Activated naive CD4-positive, alpha-beta T cell treated with anti-CD3 and anti-CD28 coated beads, Interleukin-2, amount 10 ng/mL, durations not matched to agents 7 days and 5 days (primary cell): ENCODE data around the gene ZNF367.

ENCODE experiments used
- CTCF ChIA-PET: fragments of 350-600 bp; sonication (Branson Sonifier 250); formaldehyde crosslinking; loops from one replicate; lab custom pipeline; 2021; ENCODE audit warnings: antibody characterized with exemption; lab: Charles Lee
- DNase-seq: peaks from one replicate; pipeline ENCODE4 v3.0.0-alpha.2; 2020
- H3K27ac Mint-ChIP-seq: one replicate; pipeline ENCODE4 v1.8.0; 2021; ENCODE audit warnings: mild to moderate bottlenecking, moderate library complexity, mixed read lengths
- H3K27me3 Mint-ChIP-seq: one replicate; pipeline ENCODE4 v1.8.0; 2021; ENCODE audit warnings: mild to moderate bottlenecking, mixed read lengths
- H3K36me3 Mint-ChIP-seq: one replicate; pipeline ENCODE4 v1.8.0; 2021; ENCODE audit warnings: mixed read lengths
- H3K4me1 Mint-ChIP-seq: one replicate; pipeline ENCODE4 v1.8.0; 2021; ENCODE audit warnings: mixed read lengths
- H3K4me3 Mint-ChIP-seq: one replicate; pipeline ENCODE4 v1.8.0; 2021; ENCODE audit warnings: mild to moderate bottlenecking, moderate library complexity, mixed read lengths
- H3K9me3 Mint-ChIP-seq: one replicate; pipeline ENCODE4 v1.8.0; 2021; ENCODE audit warnings: mixed read lengths

The ZNF367 gene

GRCh38 chr9:96399325-96399633 lies 18.9 kb downstream of the ZNF367 start:
- H3K4me3 Mint-ChIP-seq: peak overlapping the region; percentile 37
- H3K36me3 Mint-ChIP-seq: peaks cover 50% of the 10 kb centered on the region
- H3K27me3 Mint-ChIP-seq: no peaks in the 10 kb centered on the region
- H3K4me1 Mint-ChIP-seq: peaks cover 53% of the 10 kb centered on the region
- CTCF ChIA-PET: no interaction called here
- peak overlapping the region; percentile 95 for H3K27ac Mint-ChIP-seq
- DNase-seq: no peak
- H3K9me3 Mint-ChIP-seq: peaks cover 13% of the 10 kb centered on the region

GRCh38 chr9:96398582-96399324 lies 19.4 kb downstream of the ZNF367 start:
- H3K4me3 Mint-ChIP-seq: peak overlapping the region; percentile 52
- peaks cover 51% of the 10 kb centered on the region for H3K36me3 Mint-ChIP-seq
- peaks cover 13% of the 10 kb centered on the region for H3K9me3 Mint-ChIP-seq
- CTCF ChIA-PET: no interaction called here
- no peaks in the 10 kb centered on the region for H3K27me3 Mint-ChIP-seq
- DNase-seq: peak; percentile 50
- peak overlapping the region; percentile 95 for H3K27ac Mint-ChIP-seq
- peaks cover 52% of the 10 kb centered on the region for H3K4me1 Mint-ChIP-seq

- DNase-seq: no peak
- Mint-ChIP-seq H3K4me1 (peaks cover 46% of the 10 kb centered on the region), H3K36me3 (peaks cover 57% of the 10 kb centered on the region), H3K9me3 (peaks cover 12% of the 10 kb centered on the region), H3K4me3 (no peak overlapping the region), H3K27ac (no peak overlapping the region), H3K27me3 (no peaks in the 10 kb centered on the region)
- CTCF ChIA-PET: no interaction called here
These were observed 22.2 kb downstream of the ZNF367 start for GRCh38 chr9:96395964-96396363.

GRCh38 chr9:96394832-96395496 lies 23.2 kb downstream of the ZNF367 start:
- DNase-seq: no peak
- Mint-ChIP-seq H3K27ac (no peak overlapping the region), H3K27me3 (no peaks in the 10 kb centered on the region), H3K4me3 (no peak overlapping the region), H3K4me1 (peaks cover 43% of the 10 kb centered on the region), H3K9me3 (peaks cover 4% of the 10 kb centered on the region), H3K36me3 (peaks cover 57% of the 10 kb centered on the region)
- CTCF ChIA-PET: no interaction called here

- Mint-ChIP-seq H3K9me3 (no peaks in the 10 kb centered on the region), H3K27ac (peak overlapping the region; percentile 60), H3K4me1 (peaks cover 21% of the 10 kb centered on the region), H3K36me3 (peaks cover 60% of the 10 kb centered on the region), H3K27me3 (no peaks in the 10 kb centered on the region), H3K4me3 (no peak overlapping the region)
- CTCF ChIA-PET: no interaction called here
- DNase-seq: no peak
These were observed 25.9 kb downstream of the ZNF367 start for GRCh38 chr9:96392263-96392662.

- H3K36me3 Mint-ChIP-seq: peaks cover 65% of the 10 kb centered on the region
- no peak overlapping the region for H3K4me3 Mint-ChIP-seq
- DNase-seq: no peak
- no peaks in the 10 kb centered on the region for H3K27me3 Mint-ChIP-seq
- CTCF ChIA-PET: no interaction called here
- no peaks in the 10 kb centered on the region for H3K9me3 Mint-ChIP-seq
- peak overlapping the region; percentile 78 for H3K27ac Mint-ChIP-seq
- H3K4me1 Mint-ChIP-seq: peaks cover 20% of the 10 kb centered on the region
These were observed 27.0 kb downstream of the ZNF367 start for GRCh38 chr9:96391021-96391765.

- Mint-ChIP-seq H3K4me3 (no peak overlapping the region), H3K4me1 (peaks cover 30% of the 10 kb centered on the region), H3K27ac (no peak overlapping the region), H3K27me3 (no peaks in the 10 kb centered on the region), H3K9me3 (no peaks in the 10 kb centered on the region), H3K36me3 (peaks cover 62% of the 10 kb centered on the region)
- DNase-seq: no peak
- CTCF ChIA-PET: no interaction called here
These were observed 30.0 kb downstream of the ZNF367 start for GRCh38 chr9:96388144-96388543.

GRCh38 chr9:96386157-96386556 lies 32.0 kb downstream of the ZNF367 start:
- no peak overlapping the region for H3K27ac Mint-ChIP-seq
- H3K4me3 Mint-ChIP-seq: no peak overlapping the region
- H3K36me3 Mint-ChIP-seq: peaks cover 46% of the 10 kb centered on the region
- no peaks in the 10 kb centered on the region for H3K27me3 Mint-ChIP-seq
- H3K9me3 Mint-ChIP-seq: no peaks in the 10 kb centered on the region
- no peak for DNase-seq
- CTCF ChIA-PET: interaction anchor here (0.6 kb wide), 1 partner anchor 268 kb away, joined by 3 read pairs; no protein-coding TSS in a partner anchor
- peaks cover 33% of the 10 kb centered on the region for H3K4me1 Mint-ChIP-seq

- Mint-ChIP-seq H3K9me3 (no peaks in the 10 kb centered on the region), H3K36me3 (peaks cover 34% of the 10 kb centered on the region), H3K27ac (peak within 1 kb of the TSS; percentile 33), H3K27me3 (no peaks in the 10 kb centered on the region), H3K4me1 (peaks cover 29% of the 10 kb centered on the region), H3K4me3 (peak within 1 kb of the TSS; percentile 74)
- DNase-seq: peak; percentile 40
- CTCF ChIA-PET: interaction anchor here (0.6 kb wide), 1 partner anchor 63 kb away, joined by 3 read pairs; no protein-coding TSS in a partner anchor
These were observed 34.8 kb downstream of the ZNF367 start, which contains the start of gene SLC35D2 for GRCh38 chr9:96383165-96383942. TSS of gene SLC35D2 (minus strand) at chr9:96383711. CDS start at chr9:96383634, 77 bp downstream.

- Mint-ChIP-seq H3K4me3 (peak overlapping the region; percentile 74), H3K27ac (no peak overlapping the region), H3K27me3 (no peaks in the 10 kb centered on the region), H3K9me3 (no peaks in the 10 kb centered on the region), H3K36me3 (peaks cover 29% of the 10 kb centered on the region), H3K4me1 (peaks cover 29% of the 10 kb centered on the region)
- CTCF ChIA-PET: no interaction called here
- DNase-seq: no peak
These were observed 35.4 kb downstream of the ZNF367 start for GRCh38 chr9:96382839-96383164.

GRCh38 chr9:96382175-96382574 lies 36.0 kb downstream of the ZNF367 start:
- no peak overlapping the region for H3K4me3 Mint-ChIP-seq
- no peak overlapping the region for H3K27ac Mint-ChIP-seq
- peaks cover 26% of the 10 kb centered on the region for H3K36me3 Mint-ChIP-seq
- H3K27me3 Mint-ChIP-seq: no peaks in the 10 kb centered on the region
- no peaks in the 10 kb centered on the region for H3K9me3 Mint-ChIP-seq
- H3K4me1 Mint-ChIP-seq: peaks cover 29% of the 10 kb centered on the region
- DNase-seq: no peak
- CTCF ChIA-PET: interaction anchor here (0.6 to 0.8 kb wide), 2 partner anchors 14 to 284 kb away, joined by 3 read pairs; no protein-coding TSS in a partner anchor

- Mint-ChIP-seq H3K9me3 (no peaks in the 10 kb centered on the region), H3K4me1 (peaks cover 29% of the 10 kb centered on the region), H3K36me3 (peaks cover 22% of the 10 kb centered on the region), H3K27ac (no peak overlapping the region), H3K4me3 (no peak overlapping the region), H3K27me3 (no peaks in the 10 kb centered on the region)
- no peak for DNase-seq
- CTCF ChIA-PET: interaction anchor here (0.6 to 0.8 kb wide), 3 partner anchors 13 to 285 kb away, joined by 3 read pairs; no protein-coding TSS in a partner anchor
These were observed 36.5 kb downstream of the ZNF367 start for GRCh38 chr9:96381696-96382095.

GRCh38 chr9:96381125-96381524 lies 37.0 kb downstream of the ZNF367 start:
- H3K4me1 Mint-ChIP-seq: peaks cover 29% of the 10 kb centered on the region
- no peak overlapping the region for H3K27ac Mint-ChIP-seq
- no peak for DNase-seq
- no peaks in the 10 kb centered on the region for H3K9me3 Mint-ChIP-seq
- H3K4me3 Mint-ChIP-seq: no peak overlapping the region
- peaks cover 18% of the 10 kb centered on the region for H3K36me3 Mint-ChIP-seq
- H3K27me3 Mint-ChIP-seq: no peaks in the 10 kb centered on the region
- CTCF ChIA-PET: interaction anchor here (0.6 kb wide), 1 partner anchor 81 kb away, joined by 3 read pairs; no protein-coding TSS in a partner anchor

- no peaks in the 10 kb centered on the region for H3K27me3 Mint-ChIP-seq
- DNase-seq: no peak
- CTCF ChIA-PET: no interaction called here
- H3K4me1 Mint-ChIP-seq: peaks cover 26% of the 10 kb centered on the region
- H3K9me3 Mint-ChIP-seq: no peaks in the 10 kb centered on the region
- H3K27ac Mint-ChIP-seq: no peak overlapping the region
- no peak overlapping the region for H3K4me3 Mint-ChIP-seq
- peaks cover 12% of the 10 kb centered on the region for H3K36me3 Mint-ChIP-seq
These were observed 38.7 kb downstream of the ZNF367 start for GRCh38 chr9:96379461-96379860.
